HepG2 (cell line): ENCODE results near the gene GRK6. TPM values are rescaled to one million over a fixed set of nuclear protein-coding genes. Genes with fewer than 3 reads are reported as not detected.

Experiments used
- ATF6 ChIP-seq: sonication (generic); formaldehyde crosslinking; conservative IDR thresholded peaks from 2 replicates; pipeline ENCODE4 v1.4.0; 2020; ENCODE audit warnings: missing genetic modification reagents
- DRAP1 ChIP-seq: IDR thresholded peaks from 2 replicates; pipeline ENCODE4 v1.6.1; 2016; ENCODE audit warnings: missing genetic modification reagents, missing compliant biosample characterization
- ETV5 ChIP-seq: IDR thresholded peaks from 2 replicates; pipeline ENCODE4 v1.6.1; 2018; ENCODE audit warnings: missing biosample characterization, missing genetic modification reagents, inconsistent platforms, borderline replicate concordance
- GATAD1 ChIP-seq: IDR thresholded peaks from 2 replicates; pipeline ENCODE4 v1.6.1; 2016; ENCODE audit warnings: missing genetic modification reagents, missing compliant biosample characterization
- GATAD2A ChIP-seq: IDR thresholded peaks from 2 replicates; pipeline ENCODE4 v1.6.1; 2016
- GLI4 ChIP-seq: sonication (generic); formaldehyde crosslinking; IDR thresholded peaks from 2 replicates; pipeline ENCODE4 v1.5.1; 2020; ENCODE audit warnings: missing genetic modification reagents, mild to moderate bottlenecking, moderate library complexity, borderline replicate concordance
- IRF2 ChIP-seq: IDR thresholded peaks from 2 replicates; pipeline ENCODE4 v1.6.1; 2018; ENCODE audit warnings: missing genetic modification reagents, missing compliant biosample characterization
- NFKB2 ChIP-seq: sonication (generic); formaldehyde crosslinking; IDR thresholded peaks from 2 replicates; pipeline ENCODE4 v1.4.0; 2020; ENCODE audit warnings: missing genetic modification reagents, borderline replicate concordance
- NR2F1 ChIP-seq, 2 experiments: fragments of 450-650 bp in 1 of 2; formaldehyde crosslinking in 1 of 2; IDR thresholded peaks; 2 replicates each; pipeline versions ENCODE4 v1.5.0 to v1.6.1; 2016 to 2020; ENCODE audit warnings: mild to moderate bottlenecking in 1 of 2, missing compliant biosample characterization in 1 of 2, missing genetic modification reagents in 1 of 2, moderate library complexity in 1 of 2
- SP140L ChIP-seq: sonication (generic); formaldehyde crosslinking; IDR thresholded peaks from 2 replicates; pipeline ENCODE4 v1.4.0; 2020; ENCODE audit warnings: missing genetic modification reagents, borderline replicate concordance
- TAF15 ChIP-seq: fragments of 200-400 bp; formaldehyde crosslinking; IDR thresholded peaks from one replicate; pipeline ENCODE4 v1.6.1; 2018; ENCODE audit warnings: mild to moderate bottlenecking, low read depth, low read length; ENCODE audit not compliant: poor library complexity, severe bottlenecking
- ZNF431 ChIP-seq: sonication (generic); formaldehyde crosslinking; IDR thresholded peaks from 2 replicates; pipeline ENCODE4 v1.9.0; 2022; ENCODE audit warnings: missing genetic modification reagents, low read depth, mild to moderate bottlenecking, borderline replicate concordance
- ZNF589 ChIP-seq: sonication (generic); formaldehyde crosslinking; conservative IDR thresholded peaks from 2 replicates; pipeline ENCODE4 v1.8.0; 2022; ENCODE audit warnings: mild to moderate bottlenecking, moderate library complexity, missing genetic modification reagents
- ZNF605 ChIP-seq: sonication (generic); formaldehyde crosslinking; IDR thresholded peaks from 2 replicates; pipeline ENCODE4 v1.8.0; 2022; ENCODE audit warnings: mild to moderate bottlenecking, missing genetic modification reagents
- ZNF883 ChIP-seq: sonication (generic); formaldehyde crosslinking; IDR thresholded peaks from 2 replicates; pipeline ENCODE4 v1.5.1; 2020; ENCODE audit warnings: mild to moderate bottlenecking, missing genetic modification reagents; ENCODE audit errors: not compliant biosample characterization
- polyA plus RNA-seq, 8 experiments: library from polyadenylated mRNA; depleted of rRNA in 3 of 8; stranded (reverse) in 7 of 8; unstranded in 1 of 8; fragments of >200 nt; fragmentation: Illumina TruSeq in 4 of 8; extraction: Trizol in 4 of 8; gene quantifications; 2 replicates each; pipeline versions ENCODE4 v1.2.1 to v1.2.3, GENCODE V29; 2011 to 2016; ENCODE audit warnings: low read depth in 4 of 8, missing spikeins in 1 of 8, mixed read lengths in 1 of 8; ENCODE audit not compliant: insufficient read depth in 1 of 8
- total RNA-seq, 5 experiments: library from RNA; depleted of rRNA; stranded (reverse); fragments of >200 nt; fragmentation: Illumina TruSeq; extraction: Trizol; gene quantifications; 2 replicates each; pipeline ENCODE4 v1.2.3, GENCODE V29; 2016; ENCODE audit warnings: low read depth in 1 of 5
- TF ChIP-seq, protein P1 (sequence below): sonication (generic); formaldehyde crosslinking; IDR thresholded peaks from 2 replicates; pipeline ENCODE4 v1.4.0; 2020; ENCODE audit warnings: mild to moderate bottlenecking, missing genetic modification reagents
- TF ChIP-seq, protein P2 (sequence below): sonication (generic); formaldehyde crosslinking; IDR thresholded peaks from 2 replicates; pipeline ENCODE4 v1.4.0; 2020; ENCODE audit warnings: mild to moderate bottlenecking, missing genetic modification reagents
- TF ChIP-seq, protein P3 (sequence below): sonication (generic); formaldehyde crosslinking; IDR thresholded peaks from 2 replicates; pipeline ENCODE4 v1.5.1; 2020; ENCODE audit warnings: missing genetic modification reagents, mild to moderate bottlenecking, borderline replicate concordance

GRK6 gene
- total and polyA plus RNA-seq, 2 of the 13 experiments (the other 11 are each of a cell fraction or from before 2014, with no cell fraction given): 13.2 to 19.9 TPM

GRCh38 chr5:177378884-177379883 is 47.3 kb upstream of the GRK6 start (continued):
- TF ChIP-seq DRAP1 (peak; percentile 99), ZNF589 (CRISPR knock-in tag) (no peak; the same call in 1 of the 2 replicates), TAF15 (no peak), IRF2 (CRISPR knock-in tag) (peak; percentile 27; the same call in 1 of the 2 replicates), NFKB2 (peak; percentile 69), GATAD2A (peak; percentile 79), ETV5 (peak; percentile 32; the same call in 1 of the 2 replicates), SP140L (0 out of 2 replicates have a peak, but pooled peaks have one; percentile 81), ATF6 (CRISPR knock-in tag) (no peak), GLI4 (CRISPR knock-in tag) (no peak), NR2F1 (CRISPR knock-in tag; IDR thresholded peaks at IDR 0.05) (peak; percentile 34 to 44; a peak in 2 of 4 replicates), GATAD1 (CRISPR knock-in tag) (no peak), ZNF431 (CRISPR knock-in tag) (peak; percentile 89; the same call in 1 of the 2 replicates), ZNF883 (CRISPR knock-in tag) (peak; percentile 17), ZNF605 (CRISPR knock-in tag) (no peak; the same call in 1 of the 2 replicates)
- TF ChIP-seq, protein P1, sequence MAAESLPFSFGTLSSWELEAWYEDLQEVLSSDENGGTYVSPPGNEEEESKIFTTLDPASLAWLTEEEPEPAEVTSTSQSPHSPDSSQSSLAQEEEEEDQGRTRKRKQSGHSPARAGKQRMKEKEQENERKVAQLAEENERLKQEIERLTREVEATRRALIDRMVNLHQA (CRISPR knock-in tag): no peak
- TF ChIP-seq, protein P2, sequence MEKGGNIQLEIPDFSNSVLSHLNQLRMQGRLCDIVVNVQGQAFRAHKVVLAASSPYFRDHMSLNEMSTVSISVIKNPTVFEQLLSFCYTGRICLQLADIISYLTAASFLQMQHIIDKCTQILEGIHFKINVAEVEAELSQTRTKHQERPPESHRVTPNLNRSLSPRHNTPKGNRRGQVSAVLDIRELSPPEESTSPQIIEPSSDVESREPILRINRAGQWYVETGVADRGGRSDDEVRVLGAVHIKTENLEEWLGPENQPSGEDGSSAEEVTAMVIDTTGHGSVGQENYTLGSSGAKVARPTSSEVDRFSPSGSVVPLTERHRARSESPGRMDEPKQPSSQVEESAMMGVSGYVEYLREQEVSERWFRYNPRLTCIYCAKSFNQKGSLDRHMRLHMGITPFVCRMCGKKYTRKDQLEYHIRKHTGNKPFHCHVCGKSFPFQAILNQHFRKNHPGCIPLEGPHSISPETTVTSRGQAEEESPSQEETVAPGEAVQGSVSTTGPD (CRISPR knock-in tag): 0 out of 2 replicates have a peak, but pooled peaks have one; percentile 47
- TF ChIP-seq, protein P3, sequence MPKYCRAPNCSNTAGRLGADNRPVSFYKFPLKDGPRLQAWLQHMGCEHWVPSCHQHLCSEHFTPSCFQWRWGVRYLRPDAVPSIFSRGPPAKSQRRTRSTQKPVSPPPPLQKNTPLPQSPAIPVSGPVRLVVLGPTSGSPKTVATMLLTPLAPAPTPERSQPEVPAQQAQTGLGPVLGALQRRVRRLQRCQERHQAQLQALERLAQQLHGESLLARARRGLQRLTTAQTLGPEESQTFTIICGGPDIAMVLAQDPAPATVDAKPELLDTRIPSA (CRISPR knock-in tag): peak; percentile 65; the same call in 1 of the 2 replicates
